HEK293 (cell line): ENCODE data around the gene UPK1A.

Experiments used
- CTCF ChIP-seq: fragments of 450-650 bp; formaldehyde crosslinking; IDR thresholded peaks from 2 replicates; pipeline ENCODE4 v1.5.1; 2016; ENCODE audit warnings: missing biosample characterization, missing genetic modification characterization
- SP3 ChIP-seq: fragments of 450-650 bp; formaldehyde crosslinking; IDR thresholded peaks from 2 replicates; pipeline ENCODE4 v1.5.1; 2016; ENCODE audit warnings: missing biosample characterization, missing genetic modification characterization
- ZNF677 ChIP-seq: fragments of 450-650 bp; IDR thresholded peaks from 2 replicates; pipeline ENCODE4 v1.5.0; 2018; ENCODE audit warnings: missing biosample characterization, mild to moderate bottlenecking, missing genetic modification characterization, moderate library complexity
- ZNF792 ChIP-seq: fragments of 450-650 bp; formaldehyde crosslinking; IDR thresholded peaks from 2 replicates; pipeline ENCODE4 v1.5.1; 2016; ENCODE audit warnings: missing biosample characterization, missing genetic modification characterization
- TF ChIP-seq, protein P1 (sequence below): fragments of 450-650 bp; IDR thresholded peaks from 2 replicates; pipeline ENCODE4 v1.5.1; 2018; ENCODE audit warnings: missing biosample characterization, mild to moderate bottlenecking, missing genetic modification characterization

DNA sequence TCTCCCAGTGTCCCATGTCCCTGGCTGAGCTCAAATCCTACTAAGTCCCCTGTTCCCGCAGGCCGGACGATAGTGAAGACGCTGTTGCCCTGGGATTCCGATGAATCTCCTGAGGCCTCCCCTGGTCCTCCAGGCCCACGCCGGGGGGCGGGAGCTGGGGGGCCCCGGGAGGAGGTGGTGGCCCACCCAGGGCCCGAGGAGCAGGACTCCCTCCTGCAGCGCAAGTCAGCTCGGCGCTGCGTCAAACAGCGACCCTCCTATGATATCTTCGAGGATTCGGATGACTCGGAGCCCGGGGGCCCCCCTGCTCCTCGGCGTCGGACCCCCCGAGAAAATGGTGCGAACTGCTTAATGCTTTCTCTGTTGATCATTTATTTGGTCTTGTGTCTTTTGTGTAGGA lies 57.4 kb downstream of the UPK1A start:
- no peak for TF ChIP-seq ZNF677
- TF ChIP-seq ZNF792 (tag by site-specific recombination) = no peak
- no peak for TF ChIP-seq CTCF (tag by site-specific recombination)
- TF ChIP-seq, protein P1, sequence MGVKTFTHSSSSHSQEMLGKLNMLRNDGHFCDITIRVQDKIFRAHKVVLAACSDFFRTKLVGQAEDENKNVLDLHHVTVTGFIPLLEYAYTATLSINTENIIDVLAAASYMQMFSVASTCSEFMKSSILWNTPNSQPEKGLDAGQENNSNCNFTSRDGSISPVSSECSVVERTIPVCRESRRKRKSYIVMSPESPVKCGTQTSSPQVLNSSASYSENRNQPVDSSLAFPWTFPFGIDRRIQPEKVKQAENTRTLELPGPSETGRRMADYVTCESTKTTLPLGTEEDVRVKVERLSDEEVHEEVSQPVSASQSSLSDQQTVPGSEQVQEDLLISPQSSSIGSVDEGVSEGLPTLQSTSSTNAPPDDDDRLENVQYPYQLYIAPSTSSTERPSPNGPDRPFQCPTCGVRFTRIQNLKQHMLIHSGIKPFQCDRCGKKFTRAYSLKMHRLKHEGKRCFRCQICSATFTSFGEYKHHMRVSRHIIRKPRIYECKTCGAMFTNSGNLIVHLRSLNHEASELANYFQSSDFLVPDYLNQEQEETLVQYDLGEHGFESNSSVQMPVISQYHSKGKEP (tag by site-specific recombination) = no peak
- TF ChIP-seq SP3 = no peak
